Endothelial cell of umbilical vein (primary cell): Measurements from ENCODE around the gene TMTC4. TPM values are rescaled to one million over a fixed set of nuclear protein-coding genes. Genes with fewer than 3 reads are reported as not detected.

Experiments used
- BruUV-seq: library from RNA; stranded (reverse); fragments of 400-500 nt; replicated peaks from 2 replicates; lab custom pipeline; 2021; lab: Mats Ljungman, UMichigan
- CTCF ChIA-PET: fragments of 300-600, 350-600 bp; sonication (Branson Sonifier 250); formaldehyde crosslinking; loops from one replicate; lab custom pipeline; 2021; ENCODE audit warnings: antibody characterized with exemption, inconsistent platforms; lab: Charles Lee
- POLR2A ChIA-PET: fragments of 300-600, 350-600 bp; sonication (Branson Sonifier 250); formaldehyde crosslinking; loops from one replicate; lab custom pipeline; 2021; ENCODE audit warnings: antibody characterized with exemption, inconsistent platforms; lab: Charles Lee
- DNase-seq: peaks from one replicate; pipeline ENCODE4 v3.0.0-alpha.2; 2011; ENCODE audit warnings: low read depth, low spot score
- FAIRE-seq: peaks from 2 replicates; lab custom pipeline; 2011; peaks lifted over from hg19 to GRCh38; lab: Jason Lieb, UNC
- H2AFZ ChIP-seq: 2 replicates; pipeline ENCODE4 v1.6.0; 2012; ENCODE audit warnings: low read depth, low read length, control low read depth, inconsistent platforms
- H3K27ac ChIP-seq: 2 replicates; pipeline ENCODE4 v1.5.1; 2011; ENCODE audit warnings: low read depth, mild to moderate bottlenecking, control low read depth, low read length, moderate library complexity; ENCODE audit not compliant: insufficient read depth
- H3K27me3 ChIP-seq, 2 experiments: 2 replicates each; pipeline versions ENCODE4 v1.6.0 to v1.6.1; 2011; ENCODE audit warnings: low read length in 2 of 2, mixed read lengths in 1 of 2; ENCODE audit not compliant: control insufficient read depth in 2 of 2, insufficient read depth in 2 of 2
- H3K36me3 ChIP-seq, 2 experiments: 2 replicates in 1 of 2; 3 replicates in 1 of 2; pipeline ENCODE4 v1.5.1; 2011; ENCODE audit warnings: low read length in 2 of 2, mild to moderate bottlenecking in 1 of 2, moderate library complexity in 1 of 2; ENCODE audit not compliant: control insufficient read depth in 2 of 2, insufficient read depth in 2 of 2; ENCODE audit errors: extremely low read depth in 1 of 2
- H3K4me1 ChIP-seq: 3 replicates; pipeline ENCODE4 v1.5.1; 2011; ENCODE audit warnings: mild to moderate bottlenecking, low read length; ENCODE audit not compliant: control insufficient read depth, insufficient read depth; ENCODE audit errors: extremely low read depth
- H3K4me2 ChIP-seq: 2 replicates; pipeline ENCODE4 v1.6.1; 2011; ENCODE audit warnings: low read length, control low read depth, mixed read lengths; ENCODE audit not compliant: insufficient read depth
- H3K4me3 ChIP-seq, 3 experiments: fragments of 200-600 bp in 1 of 3; sonication (generic), shearing (Covaris generic) in 1 of 3; replicated peaks in 1 of 3; 2 replicates each; pipeline ENCODE4 v1.5.1; 2011 to 2016; ENCODE audit warnings: control low read depth in 3 of 3, low read length in 3 of 3, mild to moderate bottlenecking in 2 of 3, inconsistent platforms in 1 of 3, low read depth in 1 of 3, moderate library complexity in 1 of 3; ENCODE audit not compliant: insufficient read depth in 1 of 3
- H3K79me2 ChIP-seq: 2 replicates; pipeline ENCODE4 v1.6.0; 2012; ENCODE audit warnings: low read length, inconsistent platforms; ENCODE audit not compliant: control insufficient read depth, insufficient read depth
- H3K9ac ChIP-seq: replicated peaks from 2 replicates; pipeline ENCODE3; 2011; ENCODE audit warnings: low read length, control low read depth; ENCODE audit not compliant: insufficient read depth; ENCODE audit errors: extremely low read depth
- H3K9me1 ChIP-seq: replicated peaks from 3 replicates; pipeline ENCODE4 v1.6.0; 2011; ENCODE audit warnings: mild to moderate bottlenecking, low read length; ENCODE audit not compliant: control insufficient read depth, insufficient read depth; ENCODE audit errors: extremely low read depth
- H3K9me3 ChIP-seq: replicated peaks from 2 replicates; pipeline ENCODE4 v1.5.1; 2012; ENCODE audit warnings: low read length, inconsistent platforms; ENCODE audit not compliant: control insufficient read depth, insufficient read depth
- H4K20me1 ChIP-seq: replicated peaks from 2 replicates; pipeline ENCODE3; 2011; ENCODE audit warnings: mild to moderate bottlenecking, low read length; ENCODE audit not compliant: control insufficient read depth, insufficient read depth; ENCODE audit errors: extremely low read depth
- EZH2 ChIP-seq: IDR thresholded peaks from 2 replicates; pipeline ENCODE4 v1.6.1; 2012; ENCODE audit warnings: borderline replicate concordance, low read depth, mild to moderate bottlenecking, moderate library complexity, low read length, inconsistent platforms; ENCODE audit not compliant: severe bottlenecking
- GATA2 ChIP-seq: IDR thresholded peaks from 2 replicates; pipeline ENCODE4 v1.7.0; 2011; ENCODE audit warnings: low read depth, mild to moderate bottlenecking, moderate library complexity, mixed read lengths, low read length; ENCODE audit not compliant: insufficient read length, insufficient read depth
- JUN ChIP-seq: IDR thresholded peaks from 2 replicates; pipeline ENCODE4 v1.6.1; 2011; ENCODE audit warnings: borderline replicate concordance, low read depth; ENCODE audit not compliant: insufficient read length, insufficient read depth
- MYC ChIP-seq: IDR thresholded peaks from one replicate; pipeline ENCODE4 v1.6.1; 2011; ENCODE audit warnings: mild to moderate bottlenecking, low read depth, low read length
- POLR2A ChIP-seq: IDR thresholded peaks from 2 replicates; pipeline ENCODE4 v1.6.1; 2012; ENCODE audit warnings: low read depth, mild to moderate bottlenecking, control low read depth, low read length
- POLR2AphosphoS5 ChIP-seq: IDR thresholded peaks from 2 replicates; pipeline ENCODE4 v1.6.1; 2012; ENCODE audit warnings: low read depth, mild to moderate bottlenecking, control low read depth, low read length, moderate library complexity; ENCODE audit not compliant: insufficient read depth
- dilution Hi-C: fragments of 300-500 bp; cut with MboI; formaldehyde crosslinking; loops from one replicate; pipeline ENCODE4 v1.15.0; 2019; ENCODE audit warnings: low sequenced_read_pairs; ENCODE audit not compliant: extremely low pct_ligation_motif_present
- intact Hi-C: fragments of 100-400 bp; cut with micrococcal nuclease; formaldehyde crosslinking; loops from one replicate; pipeline ENCODE4 v1.10.0; 2022
- polyA plus RNA-seq, 4 experiments: library from polyadenylated mRNA; depleted of rRNA in 3 of 4; stranded (reverse) in 3 of 4; unstranded in 1 of 4; fragments of >200 nt; gene quantifications; 2 replicates each; pipeline versions ENCODE4 v1.2.1 to v1.2.3, GENCODE V29; 2011 to 2012; ENCODE audit warnings: missing spikeins in 1 of 4
- total RNA-seq: library from RNA; stranded (reverse); gene quantifications from 2 replicates; pipeline ENCODE4 v1.2.3, GENCODE V29; 2021
- TF ChIP-seq, protein P1 (sequence below), 2 donors: IDR thresholded peaks; 1 replicate in 1 of 2; 2 replicates in 1 of 2; pipeline ENCODE4 v1.5.1; 2011; ENCODE audit warnings: low read length in 2 of 2, mild to moderate bottlenecking in 2 of 2, moderate library complexity in 2 of 2, control low read depth in 1 of 2, inconsistent platforms in 1 of 2, low read depth in 1 of 2; ENCODE audit not compliant: insufficient read depth in 1 of 2; ENCODE audit errors: extremely low read depth in 1 of 2
- TF ChIP-seq, protein P2 (sequence below): IDR thresholded peaks from 2 replicates; pipeline ENCODE4 v1.6.1; 2011; ENCODE audit not compliant: insufficient read depth, insufficient read length

TMTC4 gene
- total and polyA plus RNA-seq, 2 donors (not counting 3 experiments of a cell fraction or from before 2014, with no cell fraction given): 24.6 to 31.9 TPM

DNA sequence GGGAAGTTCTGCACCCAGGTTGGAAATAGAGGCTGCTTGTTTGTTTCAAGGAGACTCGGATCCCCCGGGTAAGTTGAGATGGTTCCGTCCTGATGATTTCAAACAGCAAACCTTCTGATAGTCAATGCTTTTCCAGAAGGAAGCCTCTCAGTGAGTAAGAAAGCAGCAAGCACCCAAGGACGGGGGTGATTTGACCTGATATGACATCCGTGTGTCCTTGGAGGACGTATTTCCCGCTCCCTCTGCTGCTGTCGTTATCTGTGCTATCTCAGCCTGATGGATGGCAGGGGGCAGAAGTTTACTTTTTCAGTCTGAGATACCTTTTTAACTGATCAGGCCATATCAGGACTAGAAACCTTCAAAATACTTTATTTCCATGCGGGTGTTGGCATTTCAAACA is 80.3 kb downstream of the TMTC4 start:
- H2AFZ ChIP-seq: no peak overlapping the region
- H4K20me1 ChIP-seq: no peaks in the 10 kb centered on the region
- no peaks in the 10 kb centered on the region for H3K79me2 ChIP-seq
- H3K27me3 ChIP-seq: no peaks in the 10 kb centered on the region
- no peaks in the 10 kb centered on the region for H3K9me3 ChIP-seq
- BruUV-seq: no TSS peak
- peaks cover 9% of the 10 kb centered on the region for H3K4me1 ChIP-seq
- TF ChIP-seq, protein P1, sequence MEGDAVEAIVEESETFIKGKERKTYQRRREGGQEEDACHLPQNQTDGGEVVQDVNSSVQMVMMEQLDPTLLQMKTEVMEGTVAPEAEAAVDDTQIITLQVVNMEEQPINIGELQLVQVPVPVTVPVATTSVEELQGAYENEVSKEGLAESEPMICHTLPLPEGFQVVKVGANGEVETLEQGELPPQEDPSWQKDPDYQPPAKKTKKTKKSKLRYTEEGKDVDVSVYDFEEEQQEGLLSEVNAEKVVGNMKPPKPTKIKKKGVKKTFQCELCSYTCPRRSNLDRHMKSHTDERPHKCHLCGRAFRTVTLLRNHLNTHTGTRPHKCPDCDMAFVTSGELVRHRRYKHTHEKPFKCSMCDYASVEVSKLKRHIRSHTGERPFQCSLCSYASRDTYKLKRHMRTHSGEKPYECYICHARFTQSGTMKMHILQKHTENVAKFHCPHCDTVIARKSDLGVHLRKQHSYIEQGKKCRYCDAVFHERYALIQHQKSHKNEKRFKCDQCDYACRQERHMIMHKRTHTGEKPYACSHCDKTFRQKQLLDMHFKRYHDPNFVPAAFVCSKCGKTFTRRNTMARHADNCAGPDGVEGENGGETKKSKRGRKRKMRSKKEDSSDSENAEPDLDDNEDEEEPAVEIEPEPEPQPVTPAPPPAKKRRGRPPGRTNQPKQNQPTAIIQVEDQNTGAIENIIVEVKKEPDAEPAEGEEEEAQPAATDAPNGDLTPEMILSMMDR (IDR thresholded peaks at IDR 0.05; ENCODE audit: extremely low read depth in 1 of 2, insufficient read depth in 1 of 2, low read depth in 1 of 2, low read length in 2 of 2): no peak
- no peak for TF ChIP-seq POLR2A
- TF ChIP-seq POLR2AphosphoS5: no peak
- TF ChIP-seq MYC: no peak
- TF ChIP-seq, protein P2, sequence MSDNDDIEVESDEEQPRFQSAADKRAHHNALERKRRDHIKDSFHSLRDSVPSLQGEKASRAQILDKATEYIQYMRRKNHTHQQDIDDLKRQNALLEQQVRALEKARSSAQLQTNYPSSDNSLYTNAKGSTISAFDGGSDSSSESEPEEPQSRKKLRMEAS: no peak
- no peak for TF ChIP-seq JUN
- TF ChIP-seq EZH2: no peak
- TF ChIP-seq GATA2: no peak
- no peak overlapping the region for H3K9ac ChIP-seq
- H3K4me2 ChIP-seq: no peak overlapping the region
- H3K9me1 ChIP-seq: no peaks in the 10 kb centered on the region
- ChIA-PET CTCF (interaction anchor here (1.3 kb wide), 1 partner anchor 17 kb away, joined by 3 read pairs; no protein-coding TSS in a partner anchor), POLR2A (no interaction called here)
- FAIRE-seq (no peak), DNase-seq (no peak)
- intact Hi-C loops: no loop called here
- no peaks in the 10 kb centered on the region for H3K36me3 ChIP-seq
- H3K4me3 ChIP-seq: no peak overlapping the region
- dilution Hi-C loops: no loop called here
- H3K27ac ChIP-seq: no peak overlapping the region
